ENCODE data around the gene ZNF362. TPM values are rescaled to one million over a fixed set of nuclear protein-coding genes. Genes with fewer than 3 reads are reported as not detected.

The ZNF362 gene
- total and polyA plus RNA-seq, 8 donors: 1.3 to 49.8 (median 8.8) TPM

GRCh38 chr1:33347650-33347992, 91.3 kb downstream of the ZNF362 start:
- no peaks in the 10 kb centered on the region for H3K27me3 ChIP-seq
- WGBS, 5 donors: 8 to 25% (median 17%) methylated on average over 5 of the region's 5 CpGs
- no peaks in the 10 kb centered on the region for H3K9me3 ChIP-seq
- H3K36me3 ChIP-seq: peaks cover 0 to 14% (median 3%) of the 10 kb centered on the region in 4 donors
- peak in 2 of 3 donors; percentile 18 to 48 for TF ChIP-seq POLR2AphosphoS5 (IDR thresholded peaks at IDR 0.05)
- TF ChIP-seq POLR2A (IDR thresholded peaks at IDR 0.05): no peak
- no peak for TF ChIP-seq CTCF (IDR thresholded peaks at IDR 0.05)
- no peak for TF ChIP-seq EP300 (IDR thresholded peaks at IDR 0.05)
- peak in 1 of 2 donors; percentile 81 for DNase-seq
- peaks cover 45 to 74% (median 68%) of the 10 kb centered on the region in 4 donors for H3K4me1 ChIP-seq
- peak overlapping the region; percentile 74 to 100 (median 99) for H3K27ac ChIP-seq
- peak overlapping the region; percentile 81 to 97 (median 92) for H3K4me3 ChIP-seq
- intact Hi-C loops (cut with DNase I; ENCODE audit: low total_unique reads): no loop called here

- WGBS, 5 donors: 23 to 33% (median 27%) methylated on average over 2 of the region's 2 CpGs
- Histone ChIP-seq H3K4me1 (peaks cover 39 to 69% (median 62%) of the 10 kb centered on the region in 4 donors), H3K36me3 (peaks cover 0 to 8% (median 3%) of the 10 kb centered on the region in 4 donors), H3K27me3 (no peaks in the 10 kb centered on the region), H3K27ac (peak overlapping the region; percentile 97 to 100 (median 99)), H3K9me3 (no peaks in the 10 kb centered on the region), H3K4me3 (peak overlapping the region; percentile 81 to 97 (median 92))
- TF ChIP-seq CTCF (IDR thresholded peaks at IDR 0.05): no peak
- peak in 1 of 3 donors; percentile 37 for TF ChIP-seq POLR2AphosphoS5 (IDR thresholded peaks at IDR 0.05)
- intact Hi-C loops (cut with DNase I; ENCODE audit: low total_unique reads): no loop called here
- no peak for DNase-seq
Measured at GRCh38 chr1:33348194-33348593, 91.9 kb downstream of the ZNF362 start.

GRCh38 chr1:33348676-33349080, 92.4 kb downstream of the ZNF362 start:
- Histone ChIP-seq H3K36me3 (peaks cover 0 to 9% (median 3%) of the 10 kb centered on the region in 4 donors), H3K27me3 (no peaks in the 10 kb centered on the region), H3K9me3 (no peaks in the 10 kb centered on the region), H3K27ac (peak overlapping the region; percentile 97 to 100 (median 99)), H3K4me1 (peaks cover 34 to 64% (median 57%) of the 10 kb centered on the region in 4 donors), H3K4me3 (peak overlapping the region; percentile 81 to 97 (median 92))
- intact Hi-C loops (cut with DNase I; ENCODE audit: low total_unique reads): no loop called here
- 0 to 4% (median 3%) methylated on average over 11 of the region's 11 CpGs for WGBS, 5 donors
- TF ChIP-seq EP300 (IDR thresholded peaks at IDR 0.05) (no peak), CTCF (IDR thresholded peaks at IDR 0.05) (no peak), POLR2AphosphoS5 (IDR thresholded peaks at IDR 0.05) (peak in 2 of 3 donors; percentile 12 to 57), POLR2A (IDR thresholded peaks at IDR 0.05) (no peak)
- peak in 1 of 2 donors; percentile 59 for DNase-seq

GRCh38 chr1:33349081-33349759, 92.9 kb downstream of the ZNF362 start:
- TF ChIP-seq EP300 (IDR thresholded peaks at IDR 0.05) (no peak), CTCF (IDR thresholded peaks at IDR 0.05) (no peak), POLR2AphosphoS5 (IDR thresholded peaks at IDR 0.05) (no peak), POLR2A (IDR thresholded peaks at IDR 0.05) (no peak)
- DNase-seq: peak; percentile 53 to 75
- WGBS, 5 donors: 0 to 1% (median 0%) methylated on average over 23 to 78 of the region's 78 CpGs

More at GRCh38 chr1:33349081-33349759, 92.9 kb downstream of the ZNF362 start:
- Histone ChIP-seq H3K36me3 (peaks cover 3 to 14% (median 8%) of the 10 kb centered on the region in 4 donors), H3K27me3 (no peaks in the 10 kb centered on the region), H3K27ac (peak overlapping the region; percentile 97 to 100 (median 99)), H3K4me1 (peaks cover 29 to 59% (median 52%) of the 10 kb centered on the region in 4 donors), H3K9me3 (no peaks in the 10 kb centered on the region), H3K4me3 (peak overlapping the region; percentile 81 to 97 (median 92))
- intact Hi-C loops (cut with DNase I; ENCODE audit: low total_unique reads): no loop called here

All from stomach (tissue), 9 donors.